Motor neuron (in vitro differentiated cells): ENCODE data around the gene UBXN2A. TPM values are rescaled to one million over a fixed set of nuclear protein-coding genes. Genes with fewer than 3 reads are reported as not detected.
A peak's percentile ranks its signal among the peaks of the same experiment; 100 is the strongest.

Experiments used
- ATAC-seq, 8 experiments: fragments of 200-7000 bp; cut with Tn5 transposase; replicated peaks in 6 of 8; 2 replicates each; pipeline ENCODE4 v1.8.0; 2021; ENCODE audit warnings: mild to moderate bottlenecking in 8 of 8, moderate library complexity in 8 of 8
- H3K27ac ChIP-seq, 2 donors: fragments of 250-450 bp; sonication (Bioruptor Pico); 2 replicates each; pipeline ENCODE4 v1.9.0; 2021; ENCODE audit warnings: antibody characterized with exemption in 2 of 2, mild to moderate bottlenecking in 2 of 2, moderate library complexity in 1 of 2
- H3K4me1 ChIP-seq, 2 donors: fragments of 250-450 bp; sonication (Bioruptor Pico); replicated peaks in 1 of 2; 2 replicates each; pipeline ENCODE4 v1.6.1; 2021; ENCODE audit warnings: antibody characterized with exemption in 2 of 2, mild to moderate bottlenecking in 2 of 2, moderate library complexity in 1 of 2
- H3K4me3 ChIP-seq, 5 donors: fragments of 250-450 bp; sonication (Bioruptor Pico); 2 replicates each; pipeline ENCODE4 v1.9.0; 2021; ENCODE audit warnings: antibody characterized with exemption in 5 of 5, mild to moderate bottlenecking in 5 of 5, moderate library complexity in 4 of 5
- WGBS, 10 experiments: fragments of 450-650 bp; shearing (Covaris generic); methylation state at CpG; one replicate each; pipeline ENCODE4 v1.0.0; 2022; 5-methylcytosine and 5-hydroxymethylcytosine counted together
- in situ Hi-C, 9 experiments: fragments of 400-800 bp; cut with MboI; loops; one replicate each; pipeline ENCODE4 v1.15.0; 2021; ENCODE audit warnings: low sequenced_read_pairs in 9 of 9, low pct_unique_long_range_greater_than_20kb in 2 of 9; ENCODE audit not compliant: unreplicated experiment in 9 of 9
- total RNA-seq, 8 experiments: library from RNA; unstranded; fragments of 300-600 nt; gene quantifications; 2 replicates each; pipeline versions ENCODE4 v1.2.3 to v1.2.4, GENCODE V29; 2022

The UBXN2A gene, protein sequence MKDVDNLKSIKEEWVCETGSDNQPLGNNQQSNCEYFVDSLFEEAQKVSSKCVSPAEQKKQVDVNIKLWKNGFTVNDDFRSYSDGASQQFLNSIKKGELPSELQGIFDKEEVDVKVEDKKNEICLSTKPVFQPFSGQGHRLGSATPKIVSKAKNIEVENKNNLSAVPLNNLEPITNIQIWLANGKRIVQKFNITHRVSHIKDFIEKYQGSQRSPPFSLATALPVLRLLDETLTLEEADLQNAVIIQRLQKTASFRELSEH
- 10 to 100 TPM; 12.7 to 18.2 (median 14.1) TPM for total RNA-seq

GRCh38 chr2:23939987-23940717 is at the start of gene UBXN2A:
TSS of gene UBXN2A (plus strand) at chr2:23940463. CDS start at chr2:23958315, 17,852 bp downstream.
- Histone ChIP-seq H3K4me3 (peak within 1 kb of the TSS; percentile 61 to 83 (median 69)), H3K4me1 (peaks cover 7 to 8% of the 10 kb centered on the region in 2 donors), H3K27ac (peak within 1 kb of the TSS; percentile 51 to 83)
- ATAC-seq = peak; percentile 86 to 93 (median 88)
- 0 to 40% (median 8%) methylated on average over 1 to 6 of the region's 77 CpGs; no CpG with 5 or more reads in 6 of the 10 experiments for WGBS, 10 experiments
- in situ Hi-C loops = loop anchor here in 1 of 9 experiments (25.0 kb wide), 1 partner anchor 122 kb away; no protein-coding TSS in a partner anchor

- Histone ChIP-seq H3K27ac (no peak overlapping the region), H3K4me1 (peaks cover 0 to 6% of the 10 kb centered on the region in 2 donors), H3K4me3 (no peak overlapping the region)
- no peak for ATAC-seq
- in situ Hi-C loops = no loop called here
- 77 to 100% (median 100%) methylated on average over 1 to 8 of the region's 8 CpGs; no CpG with 5 or more reads in 1 of the 10 experiments for WGBS, 10 experiments
Observed at GRCh38 chr2:23900133-23900532, 40.1 kb upstream of the UBXN2A start.

DNA sequence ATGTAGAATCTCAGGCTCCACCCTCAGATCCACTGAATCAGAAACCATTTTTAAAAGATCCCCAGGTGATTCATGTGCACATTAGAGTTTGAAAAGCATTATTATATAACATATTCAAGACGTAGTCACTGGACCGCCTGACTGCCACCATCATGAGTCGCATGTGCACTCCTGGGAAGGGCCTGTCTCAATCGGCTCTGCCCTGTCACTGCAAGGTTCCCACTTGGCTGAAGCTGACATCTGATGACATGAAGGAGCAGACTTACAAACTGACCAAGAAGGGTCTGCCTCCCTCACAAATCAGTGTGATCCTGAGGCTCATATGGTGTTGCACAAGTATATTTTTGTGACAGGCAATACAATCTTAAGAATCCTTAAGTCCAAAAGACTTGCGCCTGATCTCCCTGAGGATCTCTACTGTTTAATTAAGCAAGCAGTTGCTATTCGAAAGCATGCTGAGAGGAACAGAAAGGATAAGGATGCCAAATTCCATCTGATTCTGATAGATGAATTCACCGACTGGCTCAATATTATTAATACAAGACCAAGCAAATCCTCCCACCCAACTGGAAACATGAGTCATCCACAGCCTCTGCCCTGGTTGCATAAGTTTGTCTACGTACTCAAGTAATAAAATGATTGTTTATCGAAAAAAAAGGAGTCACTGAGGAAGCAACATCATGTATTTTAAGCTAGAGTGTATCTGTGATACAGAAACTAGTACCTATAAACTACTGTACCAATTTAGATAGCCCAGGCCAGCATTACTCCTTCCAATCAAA is 39.5 kb upstream of the UBXN2A start:
- H3K27ac ChIP-seq = no peak overlapping the region
- peaks cover 0 to 6% of the 10 kb centered on the region in 2 donors for H3K4me1 ChIP-seq
- peak; percentile 66 to 89 (median 82) for ATAC-seq
- in situ Hi-C loops = no loop called here
- H3K4me3 ChIP-seq = no peak overlapping the region
- WGBS, 10 experiments = 3 to 88% (median 70%) methylated on average over 2 to 9 of the region's 9 CpGs; no CpG with 5 or more reads in 1 of the 10 experiments

DNA sequence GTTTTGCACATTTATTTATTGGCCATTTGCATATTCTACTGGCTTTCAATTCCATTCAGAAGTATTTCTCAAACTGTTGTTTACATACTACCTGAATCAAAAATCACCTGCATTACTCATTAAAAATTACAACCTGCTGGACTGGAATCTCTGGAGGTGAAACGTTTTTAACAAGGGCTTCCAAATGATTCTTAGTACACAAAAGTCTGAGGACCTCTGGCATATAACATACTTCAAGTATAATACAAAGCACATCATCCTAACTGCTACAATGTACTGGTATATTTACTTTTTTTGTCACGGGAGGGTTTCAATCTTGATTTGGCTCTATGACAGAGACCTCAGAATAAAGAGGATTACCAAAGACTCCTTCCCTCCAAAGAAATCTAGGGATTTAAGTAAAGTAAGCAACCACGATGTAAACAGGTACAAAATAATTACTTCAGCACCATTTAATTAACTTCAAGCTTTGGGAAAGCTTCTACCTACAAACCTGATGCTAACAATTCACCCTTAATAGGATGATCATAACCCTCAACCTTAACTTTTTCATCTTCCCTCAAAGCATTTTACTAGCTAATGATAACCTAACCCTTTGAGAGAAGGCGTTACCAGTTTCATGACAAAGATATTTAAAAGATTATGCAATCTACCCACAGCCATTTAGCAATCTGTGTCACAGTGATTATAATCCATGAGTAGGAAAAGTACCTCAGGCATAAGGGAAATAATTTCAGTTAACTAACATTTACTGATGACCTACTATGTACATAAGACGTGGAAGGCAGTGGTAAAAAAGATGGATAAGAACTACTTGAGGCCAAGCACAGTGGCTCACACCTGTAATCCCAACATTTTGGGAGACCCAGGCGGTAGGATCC is 38.1 kb upstream of the UBXN2A start:
- WGBS, 10 experiments = 26 to 100% (median 90%) methylated on average over 1 to 6 of the region's 6 CpGs
- peak in 2 of 8 experiments; percentile 39 to 50 for ATAC-seq
- H3K4me1 ChIP-seq = peaks cover 0 to 6% of the 10 kb centered on the region in 2 donors
- H3K4me3 ChIP-seq = no peak overlapping the region
- H3K27ac ChIP-seq = no peak overlapping the region
- in situ Hi-C loops = no loop called here

DNA sequence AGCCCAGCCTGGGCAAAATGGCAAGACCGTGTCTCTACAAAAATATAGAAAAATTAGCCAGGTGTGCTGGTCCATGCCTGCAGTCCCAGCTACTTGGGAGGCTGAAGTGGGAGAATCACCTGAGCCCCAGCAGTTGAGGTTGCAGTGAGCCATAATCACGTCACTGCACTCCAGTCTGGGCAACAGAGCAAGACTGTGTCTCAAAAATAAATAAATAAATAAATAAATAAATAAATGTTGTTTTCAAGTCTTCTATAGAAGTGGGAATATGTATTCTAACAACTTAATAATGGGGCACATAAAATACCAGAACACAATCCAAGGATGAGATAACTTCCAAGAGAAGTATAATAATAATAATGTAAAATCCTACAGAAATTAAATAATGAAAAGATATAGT is 37.2 kb upstream of the UBXN2A start:
- ATAC-seq = no peak
- in situ Hi-C loops = no loop called here
- WGBS, 10 experiments = 80 to 100% (median 100%) methylated on average over 1 to 2 of the region's 2 CpGs; no CpG with 5 or more reads in 2 of the 10 experiments

GRCh38 chr2:23904215-23904614 is 36.0 kb upstream of the UBXN2A start:
- in situ Hi-C loops = no loop called here
- WGBS, 10 experiments = 62 to 100% (median 88%) methylated on average over 1 of the region's 1 CpG; no CpG with 5 or more reads in 1 of the 10 experiments
- ATAC-seq = no peak
- peaks cover 0 to 6% of the 10 kb centered on the region in 2 donors for H3K4me1 ChIP-seq
- no peak overlapping the region for H3K4me3 ChIP-seq
- no peak overlapping the region for H3K27ac ChIP-seq

More for the DNA sequence above, 37.2 kb upstream of the UBXN2A start:
- no peak overlapping the region for H3K27ac ChIP-seq
- H3K4me3 ChIP-seq = no peak overlapping the region
- peaks cover 0 to 6% of the 10 kb centered on the region in 2 donors for H3K4me1 ChIP-seq

DNA sequence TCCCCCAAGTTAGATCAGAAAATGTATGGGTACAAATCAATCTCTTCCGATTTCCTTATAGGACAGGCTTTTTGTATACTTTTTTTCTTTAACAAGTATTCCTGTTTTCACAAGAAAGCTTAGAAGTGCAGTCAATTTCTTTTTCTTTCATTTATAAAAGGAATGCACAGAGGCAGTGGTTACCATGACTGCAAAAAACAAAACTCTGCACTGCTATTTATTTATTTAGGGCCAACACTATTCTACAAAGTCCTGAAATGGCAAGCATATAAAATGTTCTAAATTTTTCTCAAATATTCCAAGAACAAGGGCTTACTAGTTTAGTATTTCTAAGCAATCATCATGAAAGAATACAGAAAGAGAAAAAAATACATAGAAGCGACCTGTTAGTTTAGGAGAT is 35.6 kb upstream of the UBXN2A start:
- Histone ChIP-seq H3K4me3 (no peak overlapping the region), H3K27ac (no peak overlapping the region), H3K4me1 (peaks cover 0 to 6% of the 10 kb centered on the region in 2 donors)
- 47 to 100% (median 84%) methylated on average over 1 to 2 of the region's 2 CpGs for WGBS, 10 experiments
- in situ Hi-C loops = no loop called here
- ATAC-seq = peak in 2 of 8 experiments; percentile 5 to 49

DNA sequence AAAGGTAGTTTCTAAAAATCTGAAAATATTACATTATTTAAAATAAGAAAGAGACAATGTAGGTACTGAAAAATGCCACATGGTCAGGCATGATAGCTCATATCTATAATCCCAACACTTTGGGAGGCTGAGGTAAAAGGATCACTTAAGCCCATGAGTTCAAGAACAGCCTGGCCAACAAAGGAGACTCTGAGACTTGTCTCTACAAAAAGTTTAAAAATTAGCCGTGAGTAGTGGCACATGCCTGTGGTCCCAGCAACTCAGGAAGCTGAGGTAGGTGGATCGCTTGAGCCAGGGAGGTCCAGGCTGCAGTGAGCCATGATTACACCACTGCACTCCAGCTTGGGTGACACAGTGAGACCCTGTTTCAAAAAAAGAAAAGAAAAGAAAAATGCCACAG is 35.1 kb upstream of the UBXN2A start:
- peak in 1 of 8 experiments; percentile 22 for ATAC-seq
- in situ Hi-C loops = no loop called here
- no peak overlapping the region for H3K4me3 ChIP-seq
- H3K27ac ChIP-seq = no peak overlapping the region
- 40 to 83% (median 75%) methylated on average over 1 to 2 of the region's 2 CpGs; no CpG with 5 or more reads in 5 of the 10 experiments for WGBS, 10 experiments
- peaks cover 0 to 6% of the 10 kb centered on the region in 2 donors for H3K4me1 ChIP-seq

- Histone ChIP-seq H3K27ac (no peak overlapping the region), H3K4me1 (no peaks in the 10 kb centered on the region), H3K4me3 (no peak overlapping the region)
- 0 to 100% (median 93%) methylated on average over 2 to 3 of the region's 3 CpGs; no CpG with 5 or more reads in 3 of the 10 experiments for WGBS, 10 experiments
- ATAC-seq = peak in 2 of 8 experiments; percentile 20 to 34
- in situ Hi-C loops = no loop called here
Observed at GRCh38 chr2:23912054-23912453, 28.2 kb upstream of the UBXN2A start.

GRCh38 chr2:23915327-23915726 is 24.9 kb upstream of the UBXN2A start:
- WGBS, 10 experiments = 80 to 100% (median 100%) methylated on average over 1 to 5 of the region's 7 CpGs; no CpG with 5 or more reads in 2 of the 10 experiments
- no peak for ATAC-seq
- H3K27ac ChIP-seq = no peak overlapping the region
- no peaks in the 10 kb centered on the region for H3K4me1 ChIP-seq
- H3K4me3 ChIP-seq = no peak overlapping the region
- in situ Hi-C loops = no loop called here

- in situ Hi-C loops = no loop called here
- 57 to 94% (median 80%) methylated on average over 2 to 3 of the region's 3 CpGs; no CpG with 5 or more reads in 1 of the 10 experiments for whole genome bisulfite sequencing, 10 experiments
- ATAC-seq = no peak
Observed at GRCh38 chr2:23916727-23917405, 23.4 kb upstream of the UBXN2A start.

More at GRCh38 chr2:23916727-23917405, 23.4 kb upstream of the UBXN2A start:
- Histone ChIP-seq H3K27ac (no peak overlapping the region), H3K4me3 (no peak overlapping the region), H3K4me1 (no peaks in the 10 kb centered on the region)
